Fibroblast of gingiva (primary cell): ENCODE results near the gene RAD51B.
A peak's percentile ranks its signal among the peaks of the same experiment; 100 is the strongest.

Experiments
- DNase-seq: peaks from one replicate; pipeline ENCODE4 v3.0.0-alpha.2; 2011; ENCODE audit warnings: low read depth

RAD51B gene

GRCh38 chr14:68464711-68465110 is 645.1 kb downstream of the RAD51B start:
- DNase-seq: no peak

DNA sequence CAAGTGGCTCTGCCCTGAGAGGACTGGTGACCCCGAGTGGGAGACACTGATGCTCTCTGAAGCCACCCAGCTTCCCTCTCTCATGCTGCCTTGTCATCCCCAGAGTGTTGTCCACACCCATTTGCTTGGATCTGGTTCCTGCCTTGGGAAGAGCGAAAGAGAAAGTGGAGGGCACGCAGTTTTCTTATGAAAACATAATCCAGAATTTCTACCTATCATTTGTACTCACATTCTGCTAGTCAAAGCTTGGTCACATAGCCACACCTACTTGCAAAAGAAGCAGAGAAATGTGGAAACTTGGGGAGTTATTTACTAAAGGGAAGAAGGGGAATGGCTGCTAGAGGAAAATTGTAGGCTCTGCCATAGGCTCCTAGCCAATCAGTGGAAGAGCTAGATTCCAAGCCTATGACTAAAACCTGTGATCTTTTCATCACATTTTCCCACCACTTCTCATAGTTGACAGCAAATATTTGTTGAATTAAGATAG is 647.0 kb downstream of the RAD51B start:
- peak; percentile 86 for DNase-seq

DNA sequence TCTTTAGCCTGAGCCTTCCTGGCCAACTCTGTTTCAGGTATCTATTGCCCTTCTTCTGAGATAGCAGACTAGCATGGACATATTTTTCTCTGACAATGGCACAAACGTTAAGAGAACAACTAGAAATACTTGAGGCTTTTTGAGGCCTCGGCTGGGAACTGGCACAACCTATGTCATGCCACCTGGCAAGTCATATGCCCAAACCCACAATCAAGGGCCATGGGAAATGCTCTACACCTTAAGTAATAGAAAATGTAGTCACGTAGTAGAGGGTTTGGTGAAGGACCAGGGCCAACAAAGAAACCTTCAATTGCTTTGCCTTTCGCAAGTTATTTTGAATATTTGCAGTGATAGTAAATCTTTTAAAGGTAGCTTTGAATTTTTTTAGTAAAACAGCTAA is 647.8 kb downstream of the RAD51B start:
- no peak for DNase-seq

GRCh38 chr14:68468437-68469207 is 649.0 kb downstream of the RAD51B start:
- peak; percentile 13 for DNase-seq

DNA sequence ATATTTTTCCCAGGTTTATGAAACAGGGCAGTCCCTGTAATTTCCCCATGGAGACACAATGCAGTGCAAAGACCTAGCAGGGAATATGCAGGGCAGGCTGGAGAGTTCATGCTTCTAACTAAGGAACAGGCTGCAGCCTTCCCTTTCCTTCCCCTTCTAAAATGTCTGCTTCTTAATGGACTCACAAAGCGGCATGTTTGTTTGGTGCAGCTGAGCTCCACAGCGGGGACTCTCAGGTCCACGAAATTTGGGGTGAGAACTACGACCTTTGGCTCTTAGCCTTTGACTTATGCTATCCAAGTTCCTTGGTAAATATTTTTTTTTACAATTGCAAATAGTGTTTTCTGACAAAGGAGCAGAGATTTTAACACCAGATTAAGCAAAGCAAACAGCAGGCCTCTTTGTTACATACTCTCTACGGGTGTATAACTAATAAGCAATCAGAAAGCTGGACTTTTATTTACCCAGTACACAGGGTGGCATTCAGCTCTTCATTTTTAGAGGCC is 649.7 kb downstream of the RAD51B start:
- DNase-seq: no peak

DNA sequence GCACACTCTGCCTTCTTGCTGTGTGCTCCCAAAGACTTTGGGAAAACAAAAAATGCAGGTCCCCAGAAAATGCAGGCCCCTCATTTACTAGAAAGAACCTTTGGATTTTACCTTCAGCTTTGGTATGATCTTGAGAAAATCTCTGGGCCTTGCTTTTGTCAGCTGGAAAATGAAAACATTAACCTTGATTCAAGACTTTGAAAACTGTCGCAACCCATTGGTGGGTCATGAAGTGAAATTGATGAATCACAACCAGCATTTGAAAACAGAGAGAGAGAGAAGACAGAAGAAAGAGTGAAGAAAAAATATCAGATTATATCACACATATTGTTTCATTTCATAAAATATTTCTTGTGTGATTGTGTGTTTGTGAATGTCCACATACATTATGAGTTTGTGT is 650.8 kb downstream of the RAD51B start:
- no peak for DNase-seq

DNA sequence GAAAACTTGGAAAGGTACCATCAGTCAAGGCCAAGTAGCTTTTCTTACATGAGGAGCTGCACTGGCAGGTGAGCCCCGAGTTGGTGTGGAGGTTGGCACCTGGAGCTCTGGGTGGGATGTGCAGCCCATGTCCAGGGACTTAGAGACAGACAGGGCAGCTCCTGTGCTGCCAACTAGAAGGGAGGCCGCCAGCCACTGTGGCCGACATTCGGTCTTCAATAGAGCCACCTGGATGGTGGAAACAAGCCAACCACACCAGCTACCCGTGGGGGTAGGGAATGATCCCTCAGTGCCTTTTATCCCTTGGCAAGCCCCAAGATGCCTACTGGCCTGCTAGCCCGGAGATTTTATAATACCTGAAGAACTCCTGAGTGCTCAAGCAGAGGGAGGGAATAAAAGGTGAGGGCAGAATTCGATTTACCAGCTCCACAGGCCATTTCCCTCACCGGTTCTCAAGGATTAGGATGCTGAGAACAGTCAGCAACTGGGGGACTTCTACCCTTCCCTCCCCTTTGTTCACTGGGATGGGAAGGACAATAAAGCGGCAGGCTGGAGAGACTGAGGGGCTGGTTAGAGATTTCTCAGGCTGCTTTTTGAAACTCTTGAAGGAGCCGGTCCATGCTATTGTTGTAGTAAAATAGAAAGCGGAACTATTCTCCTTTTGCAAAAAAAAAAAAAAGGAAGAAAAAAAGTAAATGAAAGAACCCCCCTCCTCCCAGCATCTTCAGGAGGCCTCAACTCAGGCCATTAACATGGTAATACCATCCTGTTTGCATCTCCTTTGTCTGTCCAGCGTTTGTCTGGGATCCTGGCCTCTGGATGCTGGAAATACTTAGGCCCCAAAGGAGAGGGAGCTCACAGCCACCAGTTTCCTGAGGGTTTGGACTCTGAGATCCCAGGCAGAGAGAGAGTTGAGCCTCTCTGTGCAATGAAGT is 651.7 kb downstream of the RAD51B start:
- no peak for DNase-seq

GRCh38 chr14:68471964-68472508 is 652.5 kb downstream of the RAD51B start:
- DNase-seq: no peak

- DNase-seq: no peak
Measured at GRCh38 chr14:68473069-68473468, 653.5 kb downstream of the RAD51B start.

- peak; percentile 61 for DNase-seq
Measured at GRCh38 chr14:68473794-68474193, 654.2 kb downstream of the RAD51B start.

DNA sequence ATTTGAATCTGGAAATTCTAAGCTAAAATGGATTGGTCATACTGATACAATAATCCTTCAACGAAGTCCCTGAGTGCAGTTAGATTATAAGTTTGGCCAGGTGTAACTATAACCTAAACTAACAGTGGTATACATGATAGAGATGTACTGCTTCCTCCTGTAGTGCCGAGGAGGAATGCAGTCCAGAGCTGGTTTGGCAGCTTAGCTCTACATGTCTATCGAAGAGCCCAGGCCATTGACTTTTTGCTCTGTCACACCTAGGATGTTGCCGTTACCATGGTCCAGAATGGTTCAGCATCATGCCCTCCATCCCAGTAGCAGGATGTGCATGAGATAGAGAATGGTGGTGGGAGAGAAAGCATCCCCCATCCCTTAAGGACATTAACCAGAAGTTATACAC is 655.2 kb downstream of the RAD51B start:
- DNase-seq: no peak

DNA sequence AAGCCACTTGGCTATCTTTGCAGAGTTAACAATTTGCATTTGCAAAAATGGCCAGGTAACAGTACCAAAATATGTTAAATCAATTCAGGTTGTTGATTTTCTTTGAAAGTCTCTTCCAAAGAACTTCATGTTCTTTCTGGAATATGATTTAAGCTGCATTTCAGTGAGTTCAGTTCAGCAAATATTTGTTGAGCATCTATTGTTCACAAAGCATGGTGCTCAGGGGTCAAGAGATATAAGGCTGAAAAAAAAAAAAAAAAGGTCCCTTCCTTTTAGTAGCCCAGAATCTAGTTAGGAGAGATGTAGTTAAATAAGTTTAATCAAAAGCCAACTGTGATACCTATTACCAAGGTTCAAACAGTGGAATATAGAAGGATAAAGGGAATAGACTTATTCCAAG is 656.2 kb downstream of the RAD51B start:
- DNase-seq: no peak

GRCh38 chr14:68476212-68477109 is 656.9 kb downstream of the RAD51B start:
- peak; percentile 93 for DNase-seq

DNA sequence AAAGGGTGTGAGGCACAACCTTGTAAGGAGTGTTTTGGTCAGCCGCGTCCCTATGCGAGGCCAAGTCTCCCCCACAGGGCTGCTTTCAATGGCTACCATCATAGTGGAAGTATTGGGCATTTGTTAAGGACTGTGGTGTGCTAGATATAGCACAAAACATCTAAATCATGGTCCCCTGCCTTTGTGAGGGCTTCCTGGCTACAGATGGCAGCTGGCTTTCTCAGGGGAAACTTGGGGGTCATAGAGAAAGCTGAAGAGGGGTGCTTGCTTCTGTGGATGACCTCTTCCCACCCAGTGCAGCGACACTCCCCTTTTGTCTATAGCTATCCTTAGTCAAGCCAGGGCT is 657.5 kb downstream of the RAD51B start:
- no peak for DNase-seq

DNA sequence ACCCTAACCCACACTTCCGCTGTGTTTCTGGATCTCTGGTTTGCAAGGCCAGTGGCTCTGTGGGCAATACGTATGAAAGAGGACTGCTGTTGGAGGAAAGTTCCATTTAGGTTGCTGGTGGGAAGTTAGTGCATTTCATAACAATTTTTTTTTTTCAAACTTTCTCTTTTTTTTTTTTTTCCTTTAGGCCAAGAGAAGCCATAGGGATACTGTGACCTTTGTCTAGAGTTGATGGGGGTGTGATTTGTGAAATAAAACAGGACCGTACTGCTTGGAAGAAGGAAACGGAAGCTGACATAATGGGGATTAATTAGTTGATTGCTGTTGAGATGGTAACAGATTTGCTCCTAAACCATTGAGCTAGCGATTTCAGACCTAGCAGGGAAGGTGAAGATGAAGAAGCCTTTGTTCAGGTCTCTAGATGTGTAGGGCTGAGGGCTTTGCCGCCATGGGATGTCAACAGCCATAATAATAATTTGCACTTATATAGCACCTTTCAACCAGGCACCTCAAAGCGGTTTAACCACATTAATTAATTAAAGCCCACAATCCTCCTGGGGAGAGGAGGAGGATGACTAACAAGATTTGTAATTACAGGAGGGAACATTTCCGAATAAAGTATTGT is 658.0 kb downstream of the RAD51B start:
- no peak for DNase-seq

GRCh38 chr14:68479247-68479646 is 659.7 kb downstream of the RAD51B start:
- no peak for DNase-seq

DNA sequence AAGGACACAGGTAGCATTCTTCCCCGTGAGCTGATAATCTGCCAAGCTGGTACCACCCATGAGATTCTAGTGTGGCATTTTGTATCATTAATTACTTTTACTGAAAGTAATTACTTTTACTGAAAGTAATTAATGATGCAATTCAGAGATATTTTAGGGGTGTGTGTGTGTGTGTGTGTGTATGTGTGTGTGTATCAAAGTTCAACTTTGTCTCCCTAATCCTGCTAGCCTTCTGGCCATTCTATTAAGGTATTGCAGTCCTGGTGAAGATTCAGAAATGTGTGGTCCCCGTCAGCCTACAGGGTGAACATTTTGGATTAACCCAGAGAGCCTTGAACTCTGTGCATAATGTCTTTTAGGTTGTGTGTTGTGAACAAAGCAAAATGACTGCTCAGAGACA is 662.4 kb downstream of the RAD51B start:
- DNase-seq: no peak

DNA sequence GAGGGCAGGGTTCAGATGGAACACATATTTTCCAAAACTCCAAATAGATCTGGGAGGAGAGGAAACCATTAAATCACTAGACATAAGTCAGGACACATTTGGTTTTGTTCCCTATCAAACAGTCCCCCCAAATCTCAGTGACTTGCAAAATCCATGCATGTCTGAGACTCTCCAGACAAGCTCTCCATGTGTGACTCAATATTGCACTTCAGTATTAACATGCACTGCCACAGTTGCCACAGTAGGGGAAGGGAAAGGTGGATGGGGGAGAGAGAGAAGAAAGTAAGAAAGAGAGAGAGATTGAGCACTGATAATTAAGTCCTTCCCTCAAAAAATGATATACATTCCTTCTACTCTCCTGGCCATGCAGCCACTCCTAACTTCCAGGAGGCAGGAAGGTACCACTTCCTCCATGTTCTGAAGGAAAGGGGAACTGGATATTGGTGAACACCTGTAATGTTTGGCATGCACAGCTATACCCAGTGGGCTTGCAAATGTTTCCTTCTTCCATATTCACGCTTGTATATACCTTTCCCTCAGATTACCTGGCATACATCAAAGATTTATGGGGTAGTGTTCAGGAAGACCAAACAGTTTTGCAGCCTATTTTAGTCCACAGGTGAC is 663.3 kb downstream of the RAD51B start:
- no peak for DNase-seq

GRCh38 chr14:68486033-68486732 is 666.6 kb downstream of the RAD51B start:
- no peak for DNase-seq

- no peak for DNase-seq
Measured at GRCh38 chr14:68486809-68487208, 667.2 kb downstream of the RAD51B start.
